Neural progenitor cell (in vitro differentiated cells): ENCODE results near the gene HES4.

Experiments used
- CTCF ChIP-seq: fragments of 200-600 bp; sonication (generic); IDR thresholded peaks from 2 replicates; pipeline ENCODE4 v1.5.1; 2017; ENCODE audit warnings: antibody characterized with exemption, mild to moderate bottlenecking
- EZH2 ChIP-seq: fragments of 200-600 bp; sonication (generic); IDR thresholded peaks from 2 replicates; pipeline ENCODE4 v1.6.1; 2017; ENCODE audit warnings: antibody characterized with exemption, mild to moderate bottlenecking, moderate library complexity

GRCh38 chr1:992362-992761 is 7.5 kb downstream of the HES4 start:
- no peak for TF ChIP-seq CTCF
- no peak for TF ChIP-seq EZH2
